Common myeloid progenitor, CD34-positive (primary cell): ENCODE data around the gene PLEKHM2.
A peak's percentile ranks its signal among the peaks of the same experiment; 100 is the strongest.

Source experiments
- CTCF ChIA-PET: fragments of 350-600 bp; sonication (Branson Sonifier 250); formaldehyde crosslinking; loops from one replicate; lab custom pipeline; 2021; ENCODE audit warnings: antibody characterized with exemption; lab: Charles Lee
- POLR2A ChIA-PET: fragments of 350-600 bp; sonication (Branson Sonifier 250); formaldehyde crosslinking; loops from one replicate; lab custom pipeline; 2021; ENCODE audit warnings: antibody characterized with exemption; lab: Charles Lee
- DNase-seq, 3 donors: peaks; one replicate each; pipeline versions ENCODE4 v3.0.0 to v3.0.0-alpha.2; 2013
- H3K27ac ChIP-seq, 2 experiments: 1 replicate in 1 of 2; 2 replicates in 1 of 2; pipeline ENCODE4 v1.7.0; 2013; ENCODE audit warnings: inconsistent platforms in 2 of 2, low read length in 2 of 2, mild to moderate bottlenecking in 2 of 2, low read depth in 1 of 2, moderate library complexity in 1 of 2; ENCODE audit not compliant: severe bottlenecking in 2 of 2, insufficient read depth in 1 of 2, poor library complexity in 1 of 2
- H3K27me3 ChIP-seq, 5 experiments: replicated peaks in 2 of 5; 1 replicate in 3 of 5; 2 replicates in 2 of 5; pipeline versions ENCODE4 v1.6.1 to v1.7.0; 2013; ENCODE audit warnings: low read length in 4 of 5, mild to moderate bottlenecking in 2 of 5, moderate library complexity in 2 of 5, inconsistent platforms in 1 of 5; ENCODE audit not compliant: insufficient read depth in 5 of 5, control insufficient read depth in 4 of 5
- H3K36me3 ChIP-seq, 4 experiments: 1 replicate in 2 of 4; 2 replicates in 2 of 4; pipeline versions ENCODE4 v1.6.1 to v1.7.0; 2013; ENCODE audit warnings: low read length in 3 of 4, control low read depth in 1 of 4, mild to moderate bottlenecking in 1 of 4; ENCODE audit not compliant: control insufficient read depth in 4 of 4, insufficient read depth in 4 of 4
- H3K4me1 ChIP-seq, 4 experiments: 1 replicate in 3 of 4; 2 replicates in 1 of 4; pipeline versions ENCODE4 v1.6.1 to v1.7.1; 2013; ENCODE audit warnings: low read length in 3 of 4, mild to moderate bottlenecking in 3 of 4, control low read depth in 1 of 4, inconsistent platforms in 1 of 4, moderate library complexity in 1 of 4; ENCODE audit not compliant: control insufficient read depth in 4 of 4, insufficient read depth in 4 of 4; ENCODE audit errors: control extremely low read depth in 1 of 4
- H3K4me3 ChIP-seq, 7 experiments: 1 replicate in 4 of 7; 2 replicates in 3 of 7; pipeline versions ENCODE4 v1.5.1 to v1.7.0; 2013; ENCODE audit warnings: mild to moderate bottlenecking in 7 of 7, low read length in 6 of 7, moderate library complexity in 6 of 7, inconsistent platforms in 2 of 7, low read depth in 2 of 7, control low read depth in 1 of 7; ENCODE audit not compliant: insufficient read depth in 4 of 7, control insufficient read depth in 1 of 7; ENCODE audit errors: extremely low read depth in 1 of 7
- H3K9me3 ChIP-seq, 5 experiments: 1 replicate in 4 of 5; 2 replicates in 1 of 5; pipeline versions ENCODE4 v1.6.1 to v1.7.1; 2013; ENCODE audit warnings: low read length in 4 of 5, mild to moderate bottlenecking in 2 of 5, inconsistent platforms in 1 of 5, low read depth in 1 of 5, moderate library complexity in 1 of 5; ENCODE audit not compliant: control insufficient read depth in 4 of 5, insufficient read depth in 2 of 5; ENCODE audit errors: control extremely low read depth in 1 of 5
- WGBS: methylation state at CpG from one replicate; pipeline ENCODE4 v1.1.5; 2013; ENCODE audit not compliant: insufficient coverage; 5-methylcytosine and 5-hydroxymethylcytosine counted together

Gene PLEKHM2

DNA sequence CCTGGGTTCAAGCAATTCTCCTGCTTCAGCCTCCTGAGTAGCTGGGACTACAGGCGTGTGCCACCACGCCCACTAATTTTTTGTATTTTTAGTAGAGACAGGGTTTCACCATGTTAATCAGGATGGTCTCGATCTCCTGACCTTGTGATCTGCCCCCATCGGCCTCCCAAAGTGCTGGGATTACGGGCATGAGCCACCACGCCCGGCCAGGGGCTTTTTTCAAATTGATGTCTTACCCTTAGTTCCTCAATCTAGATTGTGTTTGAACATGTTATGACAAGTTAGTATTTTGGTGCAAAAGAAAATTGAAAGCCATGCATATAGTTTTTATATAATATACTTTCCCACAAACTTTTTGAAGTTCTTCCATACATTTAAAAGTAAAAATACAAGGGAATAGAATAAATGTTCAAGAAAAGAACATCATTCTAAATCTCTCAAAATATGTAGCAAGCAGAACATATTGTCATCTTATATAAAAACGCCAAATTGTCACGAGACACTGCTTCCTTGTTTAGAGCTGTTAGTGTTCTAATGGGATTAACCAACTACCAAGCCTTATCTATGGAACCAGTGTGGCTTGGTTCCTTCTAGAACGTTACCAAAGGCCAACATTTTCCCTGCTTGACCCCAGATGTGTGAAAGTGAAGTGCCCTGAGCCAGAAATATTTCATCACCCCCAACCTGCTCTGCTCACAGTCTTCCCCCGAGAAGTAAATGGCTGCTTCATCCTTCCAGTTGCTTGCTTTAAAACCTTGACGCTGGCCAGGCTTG, 9.5 kb upstream of the PLEKHM2 start:
- H3K27me3 ChIP-seq = no peaks in the 10 kb centered on the region
- no peaks in the 10 kb centered on the region for H3K36me3 ChIP-seq
- H3K27ac ChIP-seq = no peak overlapping the region
- WGBS = 88% methylated on average over 6 of the region's 12 CpGs
- DNase-seq = peak; percentile 29 to 75 (median 56)
- no peaks in the 10 kb centered on the region for H3K9me3 ChIP-seq
- peak overlapping the region in 1 of 7 experiments; percentile 23 for H3K4me3 ChIP-seq
- ChIA-PET CTCF (interaction anchor here (0.9 kb wide), 1 partner anchor 9 kb away, joined by 3 read pairs; no protein-coding TSS in a partner anchor), POLR2A (no interaction called here)
- peaks cover 0 to 10% (median 4%) of the 10 kb centered on the region in 4 experiments for H3K4me1 ChIP-seq

DNA sequence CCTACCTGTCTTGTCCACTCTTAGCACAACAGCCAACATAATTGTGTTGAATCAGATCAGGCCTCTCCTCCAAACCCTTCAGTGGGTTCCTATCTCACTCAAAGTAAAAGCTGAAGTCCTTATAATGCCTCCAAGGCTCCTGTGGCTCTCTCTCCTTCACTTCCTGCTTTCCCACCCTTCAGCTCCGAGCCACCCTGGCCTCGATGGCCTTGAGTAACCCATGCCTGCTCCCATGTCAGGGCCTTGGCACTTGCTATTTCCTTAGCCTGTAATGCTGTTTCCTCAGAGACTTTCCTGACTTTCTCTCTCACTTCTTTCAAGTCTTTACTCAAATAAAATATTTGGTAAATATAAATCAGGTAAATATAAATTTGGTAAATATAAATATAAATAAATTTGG, 8.1 kb upstream of the PLEKHM2 start:
- ChIA-PET CTCF (no interaction called here), POLR2A (no interaction called here)
- Histone ChIP-seq H3K27me3 (no peaks in the 10 kb centered on the region), H3K27ac (no peak overlapping the region), H3K36me3 (no peaks in the 10 kb centered on the region), H3K4me1 (peaks cover 0 to 10% (median 4%) of the 10 kb centered on the region in 4 experiments), H3K9me3 (no peaks in the 10 kb centered on the region), H3K4me3 (no peak overlapping the region)
- DNase-seq = no peak
- WGBS = 58% methylated on average over 2 of the region's 2 CpGs

DNA sequence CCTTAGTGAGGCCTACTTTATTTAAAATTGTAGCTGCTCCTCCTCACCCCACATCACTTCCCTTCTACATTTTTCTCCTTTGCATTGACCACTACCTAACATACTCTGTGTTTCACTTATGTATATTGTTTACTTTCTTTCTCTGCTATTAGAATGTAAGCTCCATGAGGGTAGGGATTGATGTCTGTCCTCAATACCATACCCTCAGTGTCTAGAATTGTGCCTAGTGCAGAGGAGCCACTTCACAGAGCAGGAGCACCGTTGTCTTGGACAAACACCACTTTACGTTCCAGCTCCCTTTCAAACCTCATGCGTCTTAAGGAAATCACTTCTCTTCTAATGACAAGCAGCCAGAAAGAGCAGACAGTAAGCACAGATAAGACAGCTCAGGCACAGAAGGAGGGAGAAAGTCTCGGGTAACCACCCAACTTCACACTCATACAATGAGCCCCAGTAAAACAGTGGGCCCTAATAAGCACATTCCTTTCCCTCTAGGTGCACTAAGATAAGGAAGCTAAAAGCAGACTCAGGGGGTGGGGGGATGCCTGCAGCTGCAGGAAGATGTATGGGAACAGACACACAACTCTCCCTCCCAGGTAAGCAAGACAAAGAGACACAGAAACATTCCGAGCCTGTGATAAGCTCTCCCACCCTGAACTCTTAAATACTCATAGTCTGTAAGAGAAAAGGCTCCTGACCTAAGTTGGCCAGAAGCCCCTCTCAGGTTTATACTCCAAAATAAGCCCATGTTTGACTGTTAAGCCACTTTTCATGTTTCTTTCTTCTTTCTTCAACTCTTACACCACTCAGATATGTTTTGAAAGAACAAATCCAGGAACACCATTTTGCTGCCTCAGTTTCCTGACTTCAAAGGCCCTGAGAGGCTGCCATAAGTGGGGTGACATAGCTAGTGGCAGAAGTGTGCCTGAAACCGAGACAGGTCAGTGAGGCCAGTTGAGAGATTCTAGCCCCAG, 7.1 kb upstream of the PLEKHM2 start:
- H3K27ac ChIP-seq = no peak overlapping the region
- ChIA-PET CTCF (interaction anchor here (1.0 kb wide), 1 partner anchor 11 kb away, joined by 3 read pairs; no protein-coding TSS in a partner anchor), POLR2A (no interaction called here)
- H3K27me3 ChIP-seq = no peaks in the 10 kb centered on the region
- H3K36me3 ChIP-seq = no peaks in the 10 kb centered on the region
- WGBS = 100% methylated on average over 2 of the region's 6 CpGs
- no peak overlapping the region for H3K4me3 ChIP-seq
- no peaks in the 10 kb centered on the region for H3K9me3 ChIP-seq
- peak in 2 of 3 donors; percentile 23 to 58 for DNase-seq
- peaks cover 0 to 10% (median 4%) of the 10 kb centered on the region in 4 experiments for H3K4me1 ChIP-seq

DNA sequence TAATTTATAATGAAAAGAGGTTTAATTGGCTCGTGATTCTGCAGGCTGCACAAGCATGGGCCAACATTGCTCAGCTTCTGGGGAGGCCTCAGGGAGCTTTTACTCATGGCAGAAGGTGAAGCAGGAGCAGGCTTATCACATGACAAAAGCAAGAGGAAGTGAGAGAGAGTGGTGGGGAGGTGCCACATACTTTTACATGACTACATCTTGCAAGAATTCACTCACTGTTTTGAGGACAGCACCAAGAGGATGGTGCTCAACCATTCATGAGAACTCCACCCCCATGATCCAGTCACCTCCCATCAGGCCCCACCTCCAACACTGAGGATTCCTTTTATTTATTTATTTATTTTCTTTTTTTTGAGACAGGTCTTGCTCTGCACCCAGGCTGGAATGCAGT, 5.5 kb upstream of the PLEKHM2 start:
- no peaks in the 10 kb centered on the region for H3K9me3 ChIP-seq
- WGBS = 100% methylated on average over 1 of the region's 1 CpG
- CTCF ChIA-PET = no interaction called here
- no peak overlapping the region for H3K27ac ChIP-seq
- H3K36me3 ChIP-seq = no peaks in the 10 kb centered on the region
- peaks cover 0 to 12% (median 8%) of the 10 kb centered on the region in 4 experiments for H3K4me1 ChIP-seq
- DNase-seq = peak in 1 of 3 donors; percentile 41
- H3K4me3 ChIP-seq = no peak overlapping the region
- no peaks in the 10 kb centered on the region for H3K27me3 ChIP-seq
- POLR2A ChIA-PET = no interaction called here

DNA sequence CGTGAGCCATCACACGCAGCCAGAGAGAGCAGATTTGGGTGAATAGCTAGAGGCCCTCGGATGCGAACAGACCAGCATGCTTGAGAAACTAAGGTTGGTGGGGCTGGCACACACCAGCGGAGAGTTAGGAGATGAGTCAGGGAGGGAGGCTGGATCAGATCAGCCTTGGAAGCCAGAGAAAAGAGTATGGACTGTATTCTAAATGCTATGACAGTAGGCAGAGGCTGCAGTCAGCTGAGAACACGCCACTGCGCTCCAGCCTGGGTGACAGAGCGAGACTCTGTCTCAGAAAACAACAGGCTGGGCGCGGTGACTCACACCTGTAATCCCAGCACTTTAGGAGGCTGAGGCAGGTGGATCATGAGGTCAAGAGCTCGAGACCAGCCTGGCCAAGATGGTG, 4.0 kb upstream of the PLEKHM2 start:
- H3K4me3 ChIP-seq = no peak overlapping the region
- H3K27ac ChIP-seq = no peak overlapping the region
- peaks cover 3 to 14% (median 10%) of the 10 kb centered on the region in 4 experiments for H3K4me1 ChIP-seq
- no peaks in the 10 kb centered on the region for H3K27me3 ChIP-seq
- WGBS = 99% methylated on average over 5 of the region's 11 CpGs
- no peaks in the 10 kb centered on the region for H3K9me3 ChIP-seq
- POLR2A ChIA-PET = interaction anchor here (0.6 kb wide), 1 partner anchor 157 kb away, joined by 3 read pairs; no protein-coding TSS in a partner anchor
- no peaks in the 10 kb centered on the region for H3K36me3 ChIP-seq
- CTCF ChIA-PET = interaction anchor here (1.3 kb wide), 1 partner anchor 15 kb away, joined by 4 read pairs; no protein-coding TSS in a partner anchor
- DNase-seq = no peak

DNA sequence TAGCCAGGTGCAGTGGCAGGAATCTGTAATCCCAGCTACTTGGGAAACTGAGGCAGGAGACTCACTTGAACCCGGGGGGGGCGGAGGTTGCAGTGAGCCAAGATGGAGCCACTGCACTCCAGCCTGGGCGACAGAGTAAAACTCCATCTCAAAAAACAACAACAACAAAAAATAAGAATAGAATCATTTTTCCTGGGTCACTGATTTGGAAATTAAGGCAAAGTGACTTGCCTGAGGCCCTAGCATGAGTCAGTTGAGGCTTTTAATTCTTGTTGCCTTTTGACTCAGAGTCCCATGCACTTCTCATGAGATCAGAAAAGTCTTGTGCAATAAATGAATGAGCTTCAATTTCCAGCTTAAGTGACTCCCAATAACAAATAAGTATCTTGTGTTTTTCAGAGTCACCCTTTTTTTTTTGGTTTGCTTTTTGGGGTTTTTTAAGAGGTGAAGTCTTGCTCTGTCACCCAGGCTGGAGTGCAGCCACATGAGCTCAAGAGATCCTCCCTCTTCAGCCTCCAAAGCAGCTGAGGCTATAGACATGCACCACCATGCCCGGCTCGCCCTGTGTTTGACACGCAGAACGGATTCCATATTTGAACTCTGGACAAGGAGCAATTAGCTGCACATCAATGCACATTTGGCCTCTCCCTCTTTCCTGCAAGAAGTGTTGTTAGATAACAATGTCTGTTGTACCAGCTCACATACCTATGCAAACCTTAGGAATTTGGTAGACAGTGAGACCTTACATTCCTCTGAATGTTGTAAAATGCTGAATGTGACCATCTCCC, 3.4 kb upstream of the PLEKHM2 start:
- ChIA-PET CTCF (interaction anchor here (1.3 kb wide), 1 partner anchor 15 kb away, joined by 4 read pairs; no protein-coding TSS in a partner anchor), POLR2A (interaction anchor here (0.6 kb wide), 1 partner anchor 157 kb away, joined by 3 read pairs; no protein-coding TSS in a partner anchor)
- H3K27ac ChIP-seq = no peak overlapping the region
- no peaks in the 10 kb centered on the region for H3K27me3 ChIP-seq
- peaks cover 8 to 20% (median 15%) of the 10 kb centered on the region in 4 experiments for H3K4me1 ChIP-seq
- DNase-seq = peak in 1 of 3 donors; percentile 20
- H3K4me3 ChIP-seq = no peak overlapping the region
- 81% methylated on average over 3 of the region's 7 CpGs for WGBS
- no peaks in the 10 kb centered on the region for H3K9me3 ChIP-seq
- H3K36me3 ChIP-seq = no peaks in the 10 kb centered on the region
